HEK293 (cell line): ENCODE data around the gene PEX14.

Experiments used
- CTCF ChIA-PET: fragments of 350-600 bp; formaldehyde crosslinking; extraction: SDS; loops from one replicate; lab custom pipeline; 2021; ENCODE audit warnings: antibody characterized with exemption; lab: Yijun Ruan, JAX
- POLR2A ChIA-PET: fragments of 300-600 bp; formaldehyde crosslinking; extraction: SDS; loops from one replicate; lab custom pipeline; 2020; ENCODE audit warnings: antibody characterized with exemption, inconsistent platforms; lab: Yijun Ruan, JAX
- H3K27ac ChIP-seq: fragments of 200-500 bp; sonication (Bioruptor generic); 2 replicates; pipeline ENCODE4 v1.5.1; 2014; ENCODE audit warnings: low read depth, low read length, control low read depth, inconsistent platforms; ENCODE audit errors: extremely low read depth
- H3K36me3 ChIP-seq, 2 experiments: fragments of 200-500 bp in 1 of 2; sonication (Bioruptor generic) in 1 of 2; 1 replicate in 1 of 2; 2 replicates in 1 of 2; pipeline ENCODE4 v1.5.1; 2014 to 2017; ENCODE audit warnings: inconsistent platforms in 2 of 2, low read length in 2 of 2; ENCODE audit not compliant: control insufficient read depth in 2 of 2, insufficient read depth in 1 of 2
- H3K4me1 ChIP-seq: fragments of 200-500 bp; sonication (Bioruptor generic); 2 replicates; pipeline ENCODE4 v1.5.1; 2014; ENCODE audit warnings: mild to moderate bottlenecking, low read length, inconsistent platforms; ENCODE audit not compliant: control insufficient read depth, insufficient read depth
- H3K4me3 ChIP-seq: 2 replicates; pipeline ENCODE4 v1.5.1; 2011; ENCODE audit warnings: low read depth, mild to moderate bottlenecking, control low read depth, low read length, moderate library complexity
- H3K9me3 ChIP-seq: fragments of 200-500 bp; sonication (Bioruptor generic); 2 replicates; pipeline ENCODE4 v1.5.1; 2014; ENCODE audit warnings: low read depth, low read length, inconsistent platforms; ENCODE audit not compliant: control insufficient read depth, insufficient read depth
- AEBP2 ChIP-seq: fragments of 450-650 bp; formaldehyde crosslinking; IDR thresholded peaks from 2 replicates; pipeline ENCODE4 v1.5.1; 2016; ENCODE audit warnings: missing biosample characterization, missing genetic modification characterization, borderline replicate concordance
- EGR2 ChIP-seq: fragments of 450-650 bp; formaldehyde crosslinking; IDR thresholded peaks from 2 replicates; pipeline ENCODE4 v1.5.1; 2016; ENCODE audit warnings: low read depth, missing biosample characterization, missing genetic modification characterization
- GLI4 ChIP-seq: fragments of 450-650 bp; formaldehyde crosslinking; IDR thresholded peaks from 2 replicates; pipeline ENCODE4 v1.5.1; 2016; ENCODE audit warnings: missing biosample characterization, missing genetic modification characterization
- INSM2 ChIP-seq: fragments of 450-650 bp; formaldehyde crosslinking; IDR thresholded peaks from 2 replicates; pipeline ENCODE4 v1.5.1; 2016; ENCODE audit warnings: missing biosample characterization, missing genetic modification characterization
- SALL2 ChIP-seq: fragments of 450-650 bp; formaldehyde crosslinking; IDR thresholded peaks from 2 replicates; pipeline ENCODE4 v1.5.0; 2017; ENCODE audit warnings: missing biosample characterization, mild to moderate bottlenecking, missing genetic modification characterization, borderline replicate concordance
- ZBTB20 ChIP-seq: fragments of 450-650 bp; formaldehyde crosslinking; IDR thresholded peaks from 2 replicates; pipeline ENCODE4 v1.5.1; 2016; ENCODE audit warnings: missing biosample characterization, missing genetic modification characterization
- ZFP69B ChIP-seq: fragments of 450-650 bp; formaldehyde crosslinking; IDR thresholded peaks from 2 replicates; pipeline ENCODE4 v1.5.1; 2016; ENCODE audit warnings: missing biosample characterization, missing genetic modification characterization
- ZNF133 ChIP-seq: fragments of 450-650 bp; formaldehyde crosslinking; IDR thresholded peaks from 2 replicates; pipeline ENCODE4 v1.5.1; 2016; ENCODE audit warnings: missing biosample characterization, missing genetic modification characterization
- ZNF146 ChIP-seq: fragments of 450-650 bp; formaldehyde crosslinking; IDR thresholded peaks from 2 replicates; pipeline ENCODE4 v1.5.1; 2016; ENCODE audit warnings: missing biosample characterization, missing genetic modification characterization
- ZNF157 ChIP-seq: fragments of 450-650 bp; formaldehyde crosslinking; IDR thresholded peaks from 2 replicates; pipeline ENCODE4 v1.5.1; 2016; ENCODE audit warnings: missing biosample characterization, missing genetic modification characterization
- ZNF2 ChIP-seq: fragments of 450-650 bp; formaldehyde crosslinking; IDR thresholded peaks from 2 replicates; pipeline ENCODE4 v1.5.1; 2016; ENCODE audit warnings: missing biosample characterization, missing genetic modification characterization
- ZNF214 ChIP-seq: fragments of 450-650 bp; formaldehyde crosslinking; IDR thresholded peaks from 2 replicates; pipeline ENCODE4 v1.5.1; 2017; ENCODE audit warnings: missing biosample characterization, mild to moderate bottlenecking, missing genetic modification characterization, borderline replicate concordance
- ZNF26 ChIP-seq: fragments of 450-650 bp; formaldehyde crosslinking; IDR thresholded peaks from 2 replicates; pipeline ENCODE4 v1.5.1; 2016; ENCODE audit warnings: missing biosample characterization, missing genetic modification characterization
- ZNF302 ChIP-seq: fragments of 450-650 bp; formaldehyde crosslinking; IDR thresholded peaks from 2 replicates; pipeline ENCODE4 v1.5.1; 2016; ENCODE audit warnings: missing biosample characterization, missing genetic modification characterization, low read depth
- ZNF350 ChIP-seq: fragments of 450-650 bp; formaldehyde crosslinking; IDR thresholded peaks from 2 replicates; pipeline ENCODE4 v1.5.0; 2017; ENCODE audit warnings: missing biosample characterization, mild to moderate bottlenecking, missing genetic modification characterization
- ZNF48 ChIP-seq: fragments of 450-650 bp; formaldehyde crosslinking; IDR thresholded peaks from 2 replicates; pipeline ENCODE4 v1.5.1; 2016; ENCODE audit warnings: missing biosample characterization, missing genetic modification characterization
- ZNF560 ChIP-seq: fragments of 450-650 bp; formaldehyde crosslinking; IDR thresholded peaks from 2 replicates; pipeline ENCODE4 v1.5.1; 2017; ENCODE audit warnings: missing biosample characterization, missing genetic modification characterization, borderline replicate concordance
- ZNF596 ChIP-seq: fragments of 450-650 bp; IDR thresholded peaks from 2 replicates; pipeline ENCODE4 v1.5.0; 2018; ENCODE audit warnings: missing biosample characterization, mild to moderate bottlenecking, missing genetic modification characterization, moderate library complexity
- ZNF624 ChIP-seq: fragments of 450-650 bp; formaldehyde crosslinking; IDR thresholded peaks from 2 replicates; pipeline ENCODE4 v1.5.1; 2017; ENCODE audit warnings: missing biosample characterization, missing genetic modification characterization
- ZNF626 ChIP-seq: fragments of 450-650 bp; sonication (Bioruptor Pico); formaldehyde crosslinking; IDR thresholded peaks from 2 replicates; pipeline ENCODE4 v1.5.1; 2018; ENCODE audit warnings: missing biosample characterization, missing genetic modification characterization, inconsistent platforms
- ZNF777 ChIP-seq: fragments of 450-650 bp; formaldehyde crosslinking; IDR thresholded peaks from 2 replicates; pipeline ENCODE4 v1.5.1; 2017; ENCODE audit warnings: missing biosample characterization, missing genetic modification characterization, borderline replicate concordance
- ZNF843 ChIP-seq: fragments of 450-650 bp; formaldehyde crosslinking; IDR thresholded peaks from 2 replicates; pipeline ENCODE4 v1.5.1; 2016; ENCODE audit warnings: missing biosample characterization, missing genetic modification characterization
- ZSCAN30 ChIP-seq: fragments of 450-650 bp; IDR thresholded peaks from 2 replicates; pipeline ENCODE4 v1.5.1; 2018; ENCODE audit warnings: missing biosample characterization, mild to moderate bottlenecking, missing genetic modification characterization, moderate library complexity

The PEX14 gene

GRCh38 chr1:10626791-10627410, 152.2 kb downstream of the PEX14 start (continued):
- no peak for TF ChIP-seq ZNF157 (tag by site-specific recombination)
- TF ChIP-seq, all 188 proteins: peak for 5

- H3K36me3 ChIP-seq: peaks cover 0 to 34% of the 10 kb centered on the region in 2 experiments; a peak in 1 of 3 replicates
- H3K4me3 ChIP-seq: no peak overlapping the region
- no peak for TF ChIP-seq INSM2 (tag by site-specific recombination)
- TF ChIP-seq GLI4 (tag by site-specific recombination): no peak
- no peak for TF ChIP-seq ZNF624 (tag by site-specific recombination)
- TF ChIP-seq ZNF48 (tag by site-specific recombination): no peak
- no peak for TF ChIP-seq ZFP69B (tag by site-specific recombination)
- no peak for TF ChIP-seq AEBP2 (tag by site-specific recombination)
- TF ChIP-seq ZNF596 (tag by site-specific recombination): no peak
- TF ChIP-seq ZNF560 (tag by site-specific recombination): no peak
- POLR2A ChIA-PET: no interaction called here
- no peaks in the 10 kb centered on the region for H3K9me3 ChIP-seq
- CTCF ChIA-PET: interaction anchor here (0.6 kb wide), 1 partner anchor 72 kb away, joined by 4 read pairs; no protein-coding TSS in a partner anchor
- no peak overlapping the region for H3K27ac ChIP-seq
- H3K4me1 ChIP-seq: no peaks in the 10 kb centered on the region
These were observed 153.9 kb downstream of the PEX14 start for GRCh38 chr1:10628685-10629084.

GRCh38 chr1:10629091-10629815, 154.5 kb downstream of the PEX14 start:
- ChIA-PET CTCF (interaction anchor here (0.6 kb wide), 1 partner anchor 71 kb away, joined by 4 read pairs; no protein-coding TSS in a partner anchor), POLR2A (no interaction called here)
- H3K4me1 ChIP-seq: no peaks in the 10 kb centered on the region
- no peak overlapping the region for H3K27ac ChIP-seq
- H3K4me3 ChIP-seq: no peak overlapping the region
- TF ChIP-seq ZNF843: no peak
- no peak for TF ChIP-seq ZSCAN30 (tag by site-specific recombination)
- TF ChIP-seq ZNF2 (tag by site-specific recombination): no peak
- TF ChIP-seq EGR2 (tag by site-specific recombination): no peak
- H3K9me3 ChIP-seq: no peaks in the 10 kb centered on the region
- peaks cover 0 to 29% of the 10 kb centered on the region in 2 experiments; a peak in 1 of 3 replicates for H3K36me3 ChIP-seq

GRCh38 chr1:10629816-10630571, 155.2 kb downstream of the PEX14 start:
- Histone ChIP-seq H3K4me1 (peaks cover under 1% of the 10 kb centered on the region), H3K27ac (no peak overlapping the region)
- no peak for TF ChIP-seq ZNF26
- no peak for TF ChIP-seq ZNF133
- TF ChIP-seq ZNF626 (tag by site-specific recombination): no peak
- TF ChIP-seq ZNF777 (tag by site-specific recombination): no peak
- TF ChIP-seq SALL2 (tag by site-specific recombination): no peak
- TF ChIP-seq ZNF146 (tag by site-specific recombination): no peak
- TF ChIP-seq ZNF302 (tag by site-specific recombination): no peak
- TF ChIP-seq ZNF214 (tag by site-specific recombination): no peak
- no peak for TF ChIP-seq ZBTB20 (tag by site-specific recombination)
- TF ChIP-seq ZNF350: no peak

More at GRCh38 chr1:10629816-10630571, 155.2 kb downstream of the PEX14 start:
- ChIA-PET POLR2A (no interaction called here), CTCF (interaction anchor here (1.2 kb wide), 1 partner anchor 122 kb away, joined by 3 read pairs; no protein-coding TSS in a partner anchor)
- Histone ChIP-seq H3K36me3 (peaks cover 0 to 21% of the 10 kb centered on the region in 2 experiments; a peak in 1 of 3 replicates), H3K9me3 (no peaks in the 10 kb centered on the region), H3K4me3 (no peak overlapping the region)
